Measurements from ENCODE around the gene FOXF1. TPM values are rescaled to one million over a fixed set of nuclear protein-coding genes. Genes with fewer than 3 reads are reported as not detected.

The FOXF1 gene
- total RNA-seq, 2 experiments from 2014 or later = not detected

GRCh38 chr16:86558355-86559193 lies 48.2 kb downstream of the FOXF1 start:
- peaks cover 8% of the 10 kb centered on the region for H3K36me3 Mint-ChIP-seq (ENCODE audit: low read depth)
- no peak overlapping the region for H3K27ac Mint-ChIP-seq
- no peak overlapping the region for H3K4me3 Mint-ChIP-seq
- POLR2A ChIA-PET = no interaction called here
- no peaks in the 10 kb centered on the region for H3K9me3 Mint-ChIP-seq
- no peak for DNase-seq
- H3K27me3 Mint-ChIP-seq = peaks cover 8% of the 10 kb centered on the region
- H3K4me1 Mint-ChIP-seq = peaks cover 17% of the 10 kb centered on the region
- CTCF ChIA-PET = interaction anchor here (0.7 to 1.3 kb wide), 3 partner anchors 202 to 504 kb away, joined by 3 to 4 read pairs (median 3); no protein-coding TSS in a partner anchor

- Mint-ChIP-seq H3K27ac (no peak overlapping the region), H3K9me3 (no peaks in the 10 kb centered on the region), H3K4me3 (no peak overlapping the region), H3K36me3 (ENCODE audit: low read depth) (no peaks in the 10 kb centered on the region), H3K27me3 (peaks cover 20% of the 10 kb centered on the region), H3K4me1 (peaks cover 17% of the 10 kb centered on the region)
- DNase-seq = no peak
- ChIA-PET POLR2A (interaction anchor here (0.6 kb wide), 1 partner anchor 962 kb away, joined by 3 read pairs; no protein-coding TSS in a partner anchor), CTCF (interaction anchor here (0.7 kb wide), 1 partner anchor 262 kb away, joined by 3 read pairs; no protein-coding TSS in a partner anchor)
Measured at GRCh38 chr16:86559802-86560305, 49.5 kb downstream of the FOXF1 start.

- POLR2A ChIA-PET = no interaction called here
- Mint-ChIP-seq H3K9me3 (no peaks in the 10 kb centered on the region), H3K27me3 (peaks cover 37% of the 10 kb centered on the region), H3K4me3 (no peak overlapping the region), H3K36me3 (ENCODE audit: low read depth) (no peaks in the 10 kb centered on the region), H3K27ac (no peak overlapping the region), H3K4me1 (peaks cover 8% of the 10 kb centered on the region)
- no peak for DNase-seq
- CTCF ChIA-PET = interaction anchor here (0.6 to 2.0 kb wide), 5 partner anchors 13 to 583 kb away, joined by 3 to 8 read pairs (median 4); no protein-coding TSS in a partner anchor
Measured at GRCh38 chr16:86562356-86562755, 52.0 kb downstream of the FOXF1 start.

- ChIA-PET CTCF (interaction anchor here (0.6 to 2.3 kb wide), 12 partner anchors 8 to 1073 kb away, joined by 3 to 30 read pairs (median 4); partner anchors contain the start of gene MTHFSD), POLR2A (no interaction called here)
- Mint-ChIP-seq H3K27me3 (peaks cover 42% of the 10 kb centered on the region), H3K4me1 (peaks cover 8% of the 10 kb centered on the region), H3K4me3 (no peak overlapping the region), H3K27ac (no peak overlapping the region), H3K9me3 (no peaks in the 10 kb centered on the region), H3K36me3 (ENCODE audit: low read depth) (no peaks in the 10 kb centered on the region)
- DNase-seq = peak; percentile 90
Measured at GRCh38 chr16:86563469-86564345, 53.4 kb downstream of the FOXF1 start.

Other genes with a start within 250 kb of the FOXF1 start
- gene MTHFSD, start 44.7 kb downstream of the FOXF1 start, total RNA-seq = 10 to 100 TPM; 22.2 TPM
- gene FOXC2, start 56.3 kb downstream of the FOXF1 start, total RNA-seq = not detected
- gene FOXL1, start 68.0 kb downstream of the FOXF1 start, total RNA-seq = not detected